ENCODE measurements around the gene ZNF326.
"Not testable (repeated sequence)": the region's sequence is repeated elsewhere in the genome, so short reads cannot be mapped to it uniquely, and the experiment has no call there.

ZNF326 gene

GRCh38 chr1:89997152-89997551, 2.2 kb downstream of the ZNF326 start:
- DNase-seq = not testable (repeated sequence)

GRCh38 chr1:89998306-89998705, 3.4 kb downstream of the ZNF326 start:
- DNase-seq = no peak

- DNase-seq = no peak
Observed at GRCh38 chr1:89999208-89999607, 4.3 kb downstream of the ZNF326 start.

GRCh38 chr1:89999628-90000027, 4.7 kb downstream of the ZNF326 start:
- no peak for DNase-seq

DNA sequence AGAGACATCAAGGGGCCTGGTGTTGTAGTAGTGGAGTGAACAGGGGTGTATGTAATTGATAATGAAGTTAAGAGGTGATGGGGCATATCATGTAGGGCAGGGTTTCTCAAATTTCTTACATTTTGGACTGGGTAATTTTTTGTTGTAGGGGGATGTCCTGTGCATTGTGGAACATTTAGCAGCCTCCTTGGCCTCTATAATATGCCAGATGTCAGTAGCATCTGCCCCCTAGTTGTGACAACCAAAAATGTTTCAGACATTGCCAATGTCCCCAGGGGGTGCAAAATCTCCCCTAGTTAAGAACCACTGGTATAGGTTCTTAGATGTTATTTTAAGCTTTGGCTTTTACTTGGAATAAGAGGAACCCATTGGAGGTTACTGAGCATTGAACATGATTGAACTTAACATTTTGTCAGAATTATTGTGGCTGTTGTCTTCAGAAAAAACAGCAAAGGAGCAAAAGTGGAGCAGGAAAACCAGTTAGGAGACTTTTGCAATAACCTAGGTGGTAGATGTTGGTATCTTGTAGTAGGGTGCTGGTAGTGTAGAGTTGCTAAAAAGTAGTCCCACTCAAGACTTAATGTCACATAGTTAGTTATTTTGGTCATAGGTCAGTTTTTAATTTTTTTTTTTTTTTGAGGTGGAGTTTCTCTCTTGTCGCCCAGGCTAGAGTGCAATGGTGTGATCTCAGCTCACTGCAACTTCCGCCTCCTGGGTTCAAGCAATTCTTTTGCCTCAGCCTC, 6.2 kb downstream of the ZNF326 start:
- DNase-seq = no peak

GRCh38 chr1:90007979-90008404, 13.1 kb downstream of the ZNF326 start:
- no peak for DNase-seq

GRCh38 chr1:90012300-90012699, 17.4 kb downstream of the ZNF326 start:
- no peak for DNase-seq

GRCh38 chr1:90023691-90024090, 28.8 kb downstream of the ZNF326 start:
- no peak for DNase-seq

GRCh38 chr1:90027281-90027680, 32.4 kb downstream of the ZNF326 start:
- no peak for DNase-seq

DNA sequence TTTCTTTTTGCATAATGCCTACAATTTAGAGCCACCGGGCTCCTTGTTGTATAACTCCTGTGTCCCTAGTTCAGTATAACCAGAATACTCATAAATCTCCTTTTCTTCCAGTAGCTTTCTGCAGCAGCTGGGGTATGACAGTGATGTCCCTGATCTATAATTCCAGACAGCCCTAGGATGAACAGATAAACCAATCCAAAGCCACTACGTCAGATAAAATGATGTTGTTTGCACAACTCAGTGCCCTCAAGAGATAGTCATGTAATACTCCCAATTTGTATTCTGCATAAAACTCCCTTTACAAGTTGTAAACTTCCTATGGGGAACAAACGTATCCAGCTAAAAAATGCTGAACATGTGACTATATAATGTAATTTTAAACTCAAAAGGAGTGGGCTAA, 44.7 kb downstream of the ZNF326 start:
- DNase-seq = no peak

DNA sequence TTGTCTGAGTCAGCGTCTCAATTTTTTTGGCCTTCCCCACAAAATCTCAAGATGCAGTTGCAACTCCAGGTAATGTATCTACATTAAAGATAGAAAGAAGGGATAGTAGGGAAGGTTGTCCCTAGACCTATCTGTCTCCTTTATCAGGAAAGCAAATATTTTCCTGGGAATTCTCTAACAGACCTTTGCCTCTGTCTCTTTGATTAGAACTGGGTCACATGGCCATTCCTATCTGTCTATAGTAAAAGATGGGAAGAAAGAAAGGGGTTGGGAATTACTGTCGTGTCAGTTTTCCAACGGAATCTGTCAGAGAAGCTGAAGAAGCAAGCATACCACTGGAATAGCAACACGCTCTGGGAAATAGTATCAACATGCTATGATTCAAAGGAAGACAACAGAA, 48.7 kb downstream of the ZNF326 start:
- no peak for DNase-seq

DNA sequence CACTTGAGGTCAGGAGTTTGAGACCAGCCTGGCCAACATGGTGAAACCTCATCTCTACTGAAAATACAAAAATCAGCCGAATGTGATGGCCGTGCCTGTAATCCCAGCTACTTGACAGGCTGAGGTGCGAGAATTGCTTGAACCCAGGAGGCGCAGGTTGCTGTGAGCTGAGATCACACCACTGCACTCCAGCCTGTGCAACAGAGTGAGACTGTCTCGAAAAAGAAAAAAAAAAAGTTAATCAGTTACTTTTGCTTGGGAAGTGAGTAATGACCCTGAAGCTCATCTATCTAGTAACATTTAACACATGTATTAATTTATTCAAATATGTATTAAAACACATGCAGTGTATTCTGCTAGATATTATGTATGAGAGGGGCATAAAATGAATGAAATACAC, 49.4 kb downstream of the ZNF326 start:
- DNase-seq = no peak

GRCh38 chr1:90045853-90046563, 51.1 kb downstream of the ZNF326 start:
- no peak for DNase-seq

- no peak for DNase-seq
Observed at GRCh38 chr1:90046635-90047034, 51.7 kb downstream of the ZNF326 start.

DNA sequence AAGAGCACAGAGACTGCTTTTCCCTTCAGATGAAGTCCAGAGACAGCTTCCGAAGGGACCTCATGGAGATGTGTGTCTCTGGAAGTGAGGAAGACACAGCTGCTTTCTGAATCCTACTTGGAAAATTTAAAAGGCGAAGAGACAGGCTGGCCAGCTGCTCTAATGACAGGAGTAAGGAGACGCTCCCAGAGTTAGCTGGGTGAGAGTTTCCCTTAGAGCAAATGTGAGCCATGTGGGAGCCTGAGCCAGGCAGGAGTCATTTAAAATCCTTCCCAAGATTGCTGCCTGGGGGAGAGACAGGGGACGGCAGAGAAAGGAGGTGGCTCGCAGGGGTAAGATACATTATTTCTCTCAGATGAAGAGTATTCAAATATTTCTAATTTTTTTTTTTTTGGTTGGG, 53.1 kb downstream of the ZNF326 start:
- no peak for DNase-seq

DNA sequence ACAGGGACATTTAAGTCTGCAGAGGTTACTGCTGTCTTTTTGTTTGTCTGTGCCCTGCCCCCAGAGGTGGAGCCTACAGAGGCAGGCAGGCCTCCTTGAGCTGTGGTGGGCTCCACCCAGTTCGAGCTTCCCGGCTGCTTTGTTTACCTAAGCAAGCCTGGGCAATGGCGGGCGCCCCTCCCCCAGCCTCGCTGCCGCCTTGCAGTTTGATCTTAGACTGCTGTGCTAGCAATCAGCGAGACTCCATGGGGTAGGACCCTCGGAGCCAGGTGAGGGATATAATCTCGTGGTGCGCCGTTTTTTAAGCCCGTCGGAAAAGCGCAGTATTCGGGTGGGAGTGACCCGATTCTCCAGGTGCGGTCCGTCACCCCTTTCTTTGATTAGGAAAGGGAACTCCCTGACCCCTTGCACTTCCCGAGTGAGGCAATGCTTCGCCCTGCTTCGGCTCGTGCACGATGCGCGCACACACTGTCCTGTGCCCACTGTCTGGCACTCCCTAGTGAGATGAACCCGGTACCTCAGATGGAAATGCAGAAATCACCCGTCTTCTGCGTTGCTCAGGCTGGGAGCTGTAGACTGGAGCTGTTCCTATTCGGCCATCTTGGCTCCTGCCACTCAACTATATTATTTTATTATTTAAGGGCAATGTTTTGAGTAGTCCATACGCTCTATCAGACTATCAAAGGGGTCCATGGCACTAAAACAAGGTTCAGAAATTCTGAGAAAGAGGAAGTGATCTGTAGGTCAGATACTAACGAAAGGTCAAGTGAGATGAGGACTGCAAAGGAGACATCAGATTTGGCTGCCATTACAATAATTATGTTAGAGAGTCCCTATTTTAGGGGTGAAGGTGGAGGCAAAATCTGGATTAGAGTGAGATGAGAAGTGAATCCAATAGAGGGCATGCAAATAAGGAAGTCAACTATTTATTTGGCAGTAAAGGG, 68.1 kb downstream of the ZNF326 start:
- not testable (repeated sequence) for DNase-seq

GRCh38 chr1:90064109-90064508, 69.2 kb downstream of the ZNF326 start:
- DNase-seq = not testable (repeated sequence)

- no peak for DNase-seq
Observed at GRCh38 chr1:90067194-90067931, 72.5 kb downstream of the ZNF326 start.

DNA sequence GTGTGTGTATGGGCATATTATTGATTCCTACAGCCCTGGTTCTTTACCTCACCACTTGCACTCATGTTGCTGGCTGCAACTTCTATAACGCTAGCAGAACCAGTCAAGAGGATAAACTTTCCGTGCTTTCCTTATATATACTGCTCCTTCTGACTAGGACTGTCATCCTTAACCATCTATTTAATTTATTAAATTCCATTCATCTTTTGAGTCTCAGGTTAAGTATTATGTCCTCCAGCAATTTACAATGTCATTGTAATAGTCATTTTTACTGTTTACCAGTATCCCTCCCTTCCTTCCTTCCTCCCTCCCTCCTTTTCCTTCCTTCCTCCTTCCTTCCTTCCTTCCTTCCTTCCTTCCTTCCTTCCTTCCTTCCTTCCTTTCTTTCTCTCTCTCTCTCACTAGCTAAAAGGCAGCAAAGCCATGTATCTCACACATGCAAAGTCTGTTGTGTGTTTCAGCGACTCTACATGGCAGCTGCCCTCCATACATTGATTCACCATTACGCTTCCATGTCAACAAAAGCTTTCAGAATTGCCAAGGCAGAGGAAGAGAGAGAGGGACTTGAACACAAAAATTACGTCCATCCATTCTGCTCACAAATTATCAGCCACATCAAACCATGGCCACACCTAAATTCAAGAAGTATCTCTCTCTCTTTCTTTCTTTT, 73.8 kb downstream of the ZNF326 start:
- no peak for DNase-seq

GRCh38 chr1:90074137-90074536, 79.2 kb downstream of the ZNF326 start:
- DNase-seq = no peak

DNA sequence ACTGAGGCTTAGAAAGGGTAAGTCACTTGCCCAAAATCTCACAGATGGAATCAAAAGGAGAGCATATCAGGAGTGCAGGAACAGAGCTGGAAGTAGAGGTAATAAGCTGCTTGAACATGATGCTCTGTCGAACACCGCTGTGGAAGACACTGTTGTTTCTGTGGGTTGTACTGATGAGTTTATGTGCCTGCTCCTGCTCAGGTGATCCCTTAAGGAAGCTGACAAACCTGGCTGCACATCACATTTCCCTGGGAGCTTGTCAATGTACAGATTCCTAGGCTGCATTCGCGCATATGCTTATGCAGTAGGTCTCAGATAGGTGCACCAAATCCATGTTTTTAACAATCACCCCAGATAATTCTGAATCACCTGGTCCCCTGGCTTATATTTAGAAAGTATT, 79.7 kb downstream of the ZNF326 start:
- DNase-seq = no peak

- no peak for DNase-seq
Observed at GRCh38 chr1:90074970-90075391, 80.1 kb downstream of the ZNF326 start.

Data from NCI-H510A (cell line).